Endodermal cell (in vitro differentiated cells): ENCODE measurements around the gene LRCH1. TPM values are rescaled to one million over a fixed set of nuclear protein-coding genes. Genes with fewer than 3 reads are reported as not detected.

Experiments used
- DNase-seq: peaks from one replicate; pipeline ENCODE4 v3.0.0-alpha.2; 2017
- H3K27ac ChIP-seq: 2 replicates; pipeline ENCODE4 v1.5.1; 2013; ENCODE audit warnings: mild to moderate bottlenecking, low read depth, low read length, moderate library complexity
- H3K27me3 ChIP-seq: 2 replicates; pipeline ENCODE4 v1.6.1; 2013; ENCODE audit warnings: mild to moderate bottlenecking, low read length, moderate library complexity; ENCODE audit not compliant: insufficient read depth, control insufficient read depth, poor library complexity, severe bottlenecking
- H3K36me3 ChIP-seq: 2 replicates; pipeline ENCODE4 v1.7.0; 2013; ENCODE audit warnings: mild to moderate bottlenecking, low read length, moderate library complexity; ENCODE audit not compliant: control insufficient read depth, insufficient read depth
- H3K4me1 ChIP-seq: one replicate; pipeline ENCODE4 v1.7.0; 2013; ENCODE audit warnings: low read length; ENCODE audit not compliant: control insufficient read depth, insufficient read depth
- H3K4me3 ChIP-seq: 2 replicates; pipeline ENCODE4 v1.5.1; 2013; ENCODE audit warnings: mild to moderate bottlenecking, low read length, moderate library complexity
- H3K9ac ChIP-seq: 2 replicates; pipeline ENCODE4 v1.6.1; 2013; ENCODE audit warnings: mild to moderate bottlenecking, low read length, moderate library complexity; ENCODE audit not compliant: poor library complexity, severe bottlenecking; ENCODE audit errors: extremely low read depth
- H3K9me3 ChIP-seq: 2 replicates; pipeline ENCODE4 v1.6.1; 2013; ENCODE audit warnings: mild to moderate bottlenecking, low read length, moderate library complexity; ENCODE audit not compliant: control insufficient read depth
- H3K27ac Mint-ChIP-seq: 2 replicates; pipeline ENCODE4 v1.8.0; 2020; ENCODE audit warnings: mixed read lengths
- H3K27me3 Mint-ChIP-seq: 2 replicates; pipeline ENCODE4 v1.8.0; 2021; ENCODE audit warnings: mild to moderate bottlenecking, mixed read lengths; ENCODE audit not compliant: insufficient read depth
- H3K36me3 Mint-ChIP-seq: 2 replicates; pipeline ENCODE4 v1.8.0; 2020; ENCODE audit warnings: low read depth, mixed read lengths
- H3K4me1 Mint-ChIP-seq: 2 replicates; pipeline ENCODE4 v1.8.0; 2020; ENCODE audit warnings: mixed read lengths
- H3K4me3 Mint-ChIP-seq: 2 replicates; pipeline ENCODE4 v1.8.0; 2020; ENCODE audit warnings: mild to moderate bottlenecking, moderate library complexity, mixed read lengths
- H3K9me3 Mint-ChIP-seq: 2 replicates; pipeline ENCODE4 v1.8.0; 2020; ENCODE audit warnings: mild to moderate bottlenecking, mixed read lengths
- CTCF ChIP-seq: fragments of 200-600 bp; sonication (generic); conservative IDR thresholded peaks from 2 replicates; pipeline ENCODE4 v1.5.0; 2021; ENCODE audit warnings: antibody characterized with exemption, mild to moderate bottlenecking
- WGBS, 2 experiments: methylation state at CpG; one replicate each; pipeline versions ENCODE4 v1.1.5 to v1.1.7; 2013; ENCODE audit warnings: missing lambda C conversion rate in 2 of 2, mixed read lengths in 1 of 2; ENCODE audit not compliant: insufficient coverage in 1 of 2, insufficient read length in 1 of 2; 5-methylcytosine and 5-hydroxymethylcytosine counted together
- total RNA-seq, 2 donors: library from RNA; stranded (reverse); fragmentation: NEBNext Ultra II Directional in 1 of 2; extraction: Animal tissue kit (Norgen Biotek cat#: 25700) in 1 of 2; gene quantifications; 2 replicates in 1 of 2; 3 replicates in 1 of 2; pipeline ENCODE4 v1.2.1, GENCODE V29; 2021

The LRCH1 gene
- total RNA-seq, 2 donors from 2014 or later, result 8.1 to 11.8 TPM

GRCh38 chr13:46561691-46562090 is 8.7 kb downstream of the LRCH1 start:
- Mint-ChIP-seq H3K36me3 (no peaks in the 10 kb centered on the region), H3K4me1 (no peaks in the 10 kb centered on the region), H3K27me3 (no peaks in the 10 kb centered on the region), H3K27ac (no peak overlapping the region), H3K9me3 (no peaks in the 10 kb centered on the region), H3K4me3 (no peak overlapping the region)
- H3K4me1 ChIP-seq, result no peaks in the 10 kb centered on the region
- 89 to 95% methylated on average over 1 of the region's 1 CpG for WGBS, 2 experiments
- no peak overlapping the region for H3K27ac ChIP-seq
- H3K9ac ChIP-seq, result no peak overlapping the region
- no peak for TF ChIP-seq CTCF
- H3K4me3 ChIP-seq, result no peak overlapping the region
- no peaks in the 10 kb centered on the region for H3K36me3 ChIP-seq
- no peaks in the 10 kb centered on the region for H3K9me3 ChIP-seq
- H3K27me3 ChIP-seq, result no peaks in the 10 kb centered on the region
- DNase-seq, result no peak

- Histone ChIP-seq H3K27me3 (no peaks in the 10 kb centered on the region), H3K27ac (no peak overlapping the region), H3K4me3 (no peak overlapping the region), H3K9me3 (no peaks in the 10 kb centered on the region), H3K36me3 (no peaks in the 10 kb centered on the region), H3K4me1 (no peaks in the 10 kb centered on the region), H3K9ac (no peak overlapping the region)
- Mint-ChIP-seq H3K9me3 (no peaks in the 10 kb centered on the region), H3K4me3 (no peak overlapping the region), H3K27me3 (no peaks in the 10 kb centered on the region), H3K36me3 (no peaks in the 10 kb centered on the region), H3K27ac (no peak overlapping the region), H3K4me1 (no peaks in the 10 kb centered on the region)
- 94 to 100% methylated on average over 1 to 2 of the region's 2 CpGs for WGBS, 2 experiments
- TF ChIP-seq CTCF, result no peak
- no peak for DNase-seq
These were observed 9.2 kb downstream of the LRCH1 start for GRCh38 chr13:46562152-46562551.

- H3K36me3 Mint-ChIP-seq, result no peaks in the 10 kb centered on the region
- WGBS, 2 experiments, result 89 to 93% methylated on average over 2 to 5 of the region's 5 CpGs
These were observed 9.6 kb downstream of the LRCH1 start for GRCh38 chr13:46562581-46562980.

More at GRCh38 chr13:46562581-46562980, 9.6 kb downstream of the LRCH1 start:
- Mint-ChIP-seq H3K4me1 (peaks cover 2% of the 10 kb centered on the region), H3K9me3 (no peaks in the 10 kb centered on the region), H3K27me3 (no peaks in the 10 kb centered on the region), H3K4me3 (no peak overlapping the region), H3K27ac (no peak overlapping the region)
- DNase-seq, result no peak
- no peak for TF ChIP-seq CTCF
- Histone ChIP-seq H3K36me3 (no peaks in the 10 kb centered on the region), H3K27me3 (no peaks in the 10 kb centered on the region), H3K9me3 (no peaks in the 10 kb centered on the region), H3K4me3 (no peak overlapping the region), H3K9ac (no peak overlapping the region), H3K27ac (no peak overlapping the region), H3K4me1 (peaks cover under 1% of the 10 kb centered on the region)
